ENCODE results near the gene UTP3.

Gene UTP3

GRCh38 chr4:70703619-70704214, 15.4 kb downstream of the UTP3 start:
- Histone ChIP-seq H3K4me1 (ENCODE audit: control insufficient read depth in 2 of 2, insufficient read depth in 1 of 2, low read depth in 1 of 2, low read length in 2 of 2) (peaks cover 2 to 9% of the 10 kb centered on the region in 2 donors), H2AFZ (ENCODE audit: low read length) (peak overlapping the region; percentile 95), H3K4ac (ENCODE audit: low read length) (no peak overlapping the region), H3K18ac (ENCODE audit: low read length) (no peak overlapping the region), H3K9ac (ENCODE audit: low read depth, low read length, poor library complexity) (no peak overlapping the region), H3K27me3 (ENCODE audit: control insufficient read depth in 3 of 3, insufficient read depth in 3 of 3, low read depth in 1 of 3, low read length in 3 of 3) (no peaks in the 10 kb centered on the region), H2BK120ac (ENCODE audit: low read depth, low read length) (no peak overlapping the region), H3K4me3 (ENCODE audit: low read length in 2 of 2) (peak overlapping the region; percentile 90 to 96), H3K27ac (replicated peaks; ENCODE audit: low read length) (peak overlapping the region; percentile 67), H2BK12ac (ENCODE audit: low read length) (no peak overlapping the region), H2AK5ac (ENCODE audit: low read depth, low read length) (no peak overlapping the region), H2BK5ac (ENCODE audit: low read length) (no peak overlapping the region), H3K23ac (ENCODE audit: low read depth, low read length, poor library complexity) (no peak overlapping the region), H2BK15ac (ENCODE audit: low read length) (no peak overlapping the region), H3K79me1 (ENCODE audit: low read depth, low read length) (no peaks in the 10 kb centered on the region), H3K4me2 (ENCODE audit: insufficient read depth, low read length, poor library complexity, severe bottlenecking) (peak overlapping the region; percentile 61), H3K14ac (ENCODE audit: low read length) (no peak overlapping the region), H4K91ac (ENCODE audit: low read depth, low read length, poor library complexity) (no peak overlapping the region), H3K9me3 (replicated peaks in 1 of 2; ENCODE audit: control insufficient read depth in 2 of 2, insufficient read depth in 1 of 2, low read depth in 1 of 2, low read length in 2 of 2) (no peaks in the 10 kb centered on the region), H3K36me3 (replicated peaks in 1 of 2; ENCODE audit: control insufficient read depth in 2 of 2, insufficient read depth in 2 of 2, low read length in 2 of 2) (peaks cover 0 to 2% of the 10 kb centered on the region in 2 donors), H4K8ac (ENCODE audit: low read depth, low read length) (no peak overlapping the region)
- DNase-seq (ENCODE audit: low spot score): peak; percentile 21
- WGBS, 2 donors (ENCODE audit: extremely low coverage in 2 of 2, insufficient read length in 2 of 2, insufficient replicate concordance in 1 of 2): no CpG with 5 or more reads among the region's 11 CpGs

GRCh38 chr4:70704215-70704930, 16.0 kb downstream of the UTP3 start:
- peak overlapping the region; percentile 90 to 96 for H3K4me3 ChIP-seq (ENCODE audit: low read length in 2 of 2)
- peak overlapping the region; percentile 93 for H3K9ac ChIP-seq (ENCODE audit: low read depth, low read length, poor library complexity)
- no peak overlapping the region for H3K14ac ChIP-seq (ENCODE audit: low read length)
- H2BK12ac ChIP-seq (ENCODE audit: low read length): peak overlapping the region; percentile 58
- no CpG with 5 or more reads among the region's 58 CpGs for WGBS, 2 donors (ENCODE audit: extremely low coverage in 2 of 2, insufficient read length in 2 of 2, insufficient replicate concordance in 1 of 2)
- H3K79me1 ChIP-seq (ENCODE audit: low read depth, low read length): no peaks in the 10 kb centered on the region
- peak overlapping the region; percentile 94 for H2BK15ac ChIP-seq (ENCODE audit: low read length)
- H3K27me3 ChIP-seq (ENCODE audit: control insufficient read depth in 3 of 3, insufficient read depth in 3 of 3, low read depth in 1 of 3, low read length in 3 of 3): no peaks in the 10 kb centered on the region
- H3K4me1 ChIP-seq (ENCODE audit: control insufficient read depth in 2 of 2, insufficient read depth in 1 of 2, low read depth in 1 of 2, low read length in 2 of 2): peaks cover 3 to 14% of the 10 kb centered on the region in 2 donors
- H2AFZ ChIP-seq (ENCODE audit: low read length): peak overlapping the region; percentile 95
- H2BK120ac ChIP-seq (ENCODE audit: low read depth, low read length): no peak overlapping the region
- peak overlapping the region; percentile 67 for H3K27ac ChIP-seq (replicated peaks; ENCODE audit: low read length)
- H3K23ac ChIP-seq (ENCODE audit: low read depth, low read length, poor library complexity): peak overlapping the region; percentile 98
- no peak overlapping the region for H3K4ac ChIP-seq (ENCODE audit: low read length)
- peak overlapping the region; percentile 66 for H3K4me2 ChIP-seq (ENCODE audit: insufficient read depth, low read length, poor library complexity, severe bottlenecking)
- no peak overlapping the region for H4K8ac ChIP-seq (ENCODE audit: low read depth, low read length)
- peak; percentile 80 for DNase-seq (ENCODE audit: low spot score)
- H3K18ac ChIP-seq (ENCODE audit: low read length): peak overlapping the region; percentile 99
- peak overlapping the region; percentile 70 for H2AK5ac ChIP-seq (ENCODE audit: low read depth, low read length)
- H4K91ac ChIP-seq (ENCODE audit: low read depth, low read length, poor library complexity): no peak overlapping the region
- H3K36me3 ChIP-seq (replicated peaks in 1 of 2; ENCODE audit: control insufficient read depth in 2 of 2, insufficient read depth in 2 of 2, low read length in 2 of 2): peaks cover 0 to 2% of the 10 kb centered on the region in 2 donors
- H3K9me3 ChIP-seq (replicated peaks in 1 of 2; ENCODE audit: control insufficient read depth in 2 of 2, insufficient read depth in 1 of 2, low read depth in 1 of 2, low read length in 2 of 2): no peaks in the 10 kb centered on the region
- peak overlapping the region; percentile 93 for H2BK5ac ChIP-seq (ENCODE audit: low read length)

- Histone ChIP-seq H3K4me3 (ENCODE audit: low read length in 2 of 2) (peak overlapping the region; percentile 90 to 96), H3K9ac (ENCODE audit: low read depth, low read length, poor library complexity) (peak overlapping the region; percentile 93), H3K4me2 (ENCODE audit: insufficient read depth, low read length, poor library complexity, severe bottlenecking) (peak overlapping the region; percentile 66), H3K18ac (ENCODE audit: low read length) (peak overlapping the region; percentile 99), H3K27me3 (ENCODE audit: control insufficient read depth in 3 of 3, insufficient read depth in 3 of 3, low read depth in 1 of 3, low read length in 3 of 3) (no peaks in the 10 kb centered on the region), H2BK5ac (ENCODE audit: low read length) (peak overlapping the region; percentile 93), H2AK5ac (ENCODE audit: low read depth, low read length) (peak overlapping the region; percentile 70), H3K4me1 (ENCODE audit: control insufficient read depth in 2 of 2, insufficient read depth in 1 of 2, low read depth in 1 of 2, low read length in 2 of 2) (peaks cover 7 to 14% of the 10 kb centered on the region in 2 donors), H2AFZ (ENCODE audit: low read length) (peak overlapping the region; percentile 95), H2BK15ac (ENCODE audit: low read length) (peak overlapping the region; percentile 94), H3K27ac (replicated peaks; ENCODE audit: low read length) (peak overlapping the region; percentile 67), H2BK120ac (ENCODE audit: low read depth, low read length) (peak overlapping the region; percentile 31), H3K9me3 (replicated peaks in 1 of 2; ENCODE audit: control insufficient read depth in 2 of 2, insufficient read depth in 1 of 2, low read depth in 1 of 2, low read length in 2 of 2) (no peaks in the 10 kb centered on the region), H4K91ac (ENCODE audit: low read depth, low read length, poor library complexity) (peak overlapping the region; percentile 79), H3K4ac (ENCODE audit: low read length) (no peak overlapping the region), H4K8ac (ENCODE audit: low read depth, low read length) (no peak overlapping the region), H2BK12ac (ENCODE audit: low read length) (peak overlapping the region; percentile 58), H3K23ac (ENCODE audit: low read depth, low read length, poor library complexity) (peak overlapping the region; percentile 98), H3K79me1 (ENCODE audit: low read depth, low read length) (no peaks in the 10 kb centered on the region), H3K14ac (ENCODE audit: low read length) (no peak overlapping the region), H3K36me3 (replicated peaks in 1 of 2; ENCODE audit: control insufficient read depth in 2 of 2, insufficient read depth in 2 of 2, low read length in 2 of 2) (peaks cover 0 to 2% of the 10 kb centered on the region in 2 donors)
- DNase-seq (ENCODE audit: low spot score): no peak
- no CpG with 5 or more reads among the region's 39 CpGs for WGBS, 2 donors (ENCODE audit: extremely low coverage in 2 of 2, insufficient read length in 2 of 2, insufficient replicate concordance in 1 of 2)
Observed at GRCh38 chr4:70704931-70705182, 16.5 kb downstream of the UTP3 start.

Measured in neuronal stem cell (in vitro differentiated cells).